Spleen (tissue), 11 donors: Measurements from ENCODE around the gene PGBD5. TPM values are rescaled to one million over a fixed set of nuclear protein-coding genes. Genes with fewer than 3 reads are reported as not detected.
A peak's percentile ranks its signal among the peaks of the same experiment; 100 is the strongest.

ENCODE experiments used
- DNase-seq: peaks from one replicate; pipeline ENCODE4 v3.0.0-alpha.2; 2020
- H3K27ac ChIP-seq, 8 donors: fragments of 200-600 bp; sonication (generic) in 7 of 8; 1 replicate in 4 of 8; 2 replicates in 4 of 8; pipeline versions ENCODE4 v1.5.0 to v1.8.0; 2016 to 2021; ENCODE audit warnings: inconsistent platforms in 4 of 8, mild to moderate bottlenecking in 4 of 8, moderate library complexity in 1 of 8
- H3K27me3 ChIP-seq, 7 donors: fragments of 200-600 bp; sonication (generic) in 6 of 7; replicated peaks in 1 of 7; 1 replicate in 4 of 7; 2 replicates in 3 of 7; pipeline versions ENCODE4 v1.5.0 to v1.8.0; 2016 to 2021; ENCODE audit warnings: inconsistent platforms in 3 of 7, mild to moderate bottlenecking in 1 of 7
- H3K36me3 ChIP-seq, 6 donors: fragments of 200-600 bp; sonication (generic) in 5 of 6; 1 replicate in 4 of 6; 2 replicates in 2 of 6; pipeline versions ENCODE4 v1.5.0 to v1.8.0; 2016 to 2021; ENCODE audit warnings: inconsistent platforms in 2 of 6
- H3K4me1 ChIP-seq, 6 donors: fragments of 200-600 bp; sonication (generic) in 5 of 6; 1 replicate in 3 of 6; 2 replicates in 3 of 6; pipeline versions ENCODE4 v1.5.0 to v1.8.0; 2016 to 2021; ENCODE audit warnings: inconsistent platforms in 3 of 6
- H3K4me3 ChIP-seq, 8 donors: fragments of 200-600 bp; sonication (generic) in 7 of 8; 1 replicate in 4 of 8; 2 replicates in 4 of 8; pipeline versions ENCODE4 v1.5.0 to v1.8.0; 2016 to 2021; ENCODE audit warnings: inconsistent platforms in 4 of 8, mild to moderate bottlenecking in 4 of 8, moderate library complexity in 2 of 8
- H3K9me3 ChIP-seq, 8 donors: fragments of 200-600 bp; sonication (generic) in 7 of 8; 1 replicate in 4 of 8; 2 replicates in 4 of 8; pipeline versions ENCODE4 v1.5.0 to v1.8.0; 2016 to 2021; ENCODE audit warnings: inconsistent platforms in 4 of 8
- POLR2A ChIP-seq, 3 donors: fragments of 450-650 bp; IDR thresholded peaks; one replicate each; pipeline ENCODE4 v1.5.1; 2017; ENCODE audit warnings: antibody characterized with exemption in 3 of 3, mild to moderate bottlenecking in 1 of 3
- POLR2AphosphoS5 ChIP-seq, 3 donors: sonication (generic); formaldehyde crosslinking; IDR thresholded peaks; one replicate each; pipeline ENCODE4 v1.5.1; 2017; ENCODE audit warnings: antibody characterized with exemption in 3 of 3
- WGBS, 5 donors: extraction: QIAGEN DNeasy Blood & Tissue Kit in 3 of 5; methylation state at CpG; one replicate each; pipeline versions ENCODE4 v1.1.5 to v1.1.7; 2013 to 2018; 5-methylcytosine and 5-hydroxymethylcytosine counted together
- intact Hi-C: fragments of 100-400 bp; cut with DNase I; formaldehyde crosslinking; loops from one replicate; pipeline ENCODE4 v1.15.0; 2023; ENCODE audit warnings: low total_unique reads
- polyA plus RNA-seq, 3 donors: library from polyadenylated mRNA; stranded (reverse); fragments of 200-250 nt; gene quantifications; one replicate each; pipeline ENCODE4 v1.2.1, GENCODE V29; 2013
- total RNA-seq, 7 donors: library from RNA; depleted of rRNA in 3 of 7; stranded (reverse); fragments of >200 nt in 3 of 7; fragmentation: NEBNext Ultra II Directional in 4 of 7; extraction: Animal tissue kit (Norgen Biotek cat#: 25700) in 4 of 7; gene quantifications; one replicate each; pipeline versions ENCODE4 v1.1.0 to v1.2.1, GENCODE V29; 2016 to 2021
- TF ChIP-seq, protein P1 (sequence below), 11 experiments: fragments of 200-600 bp in 7 of 11; fragments of 450-650 bp in 4 of 11; sonication (generic) in 4 of 11; IDR thresholded peaks in 8 of 11; conservative IDR thresholded peaks in 3 of 11; 1 replicate in 7 of 11; 2 replicates in 4 of 11; pipeline versions ENCODE4 v1.4.0 to v1.8.0; 2016 to 2021; ENCODE audit warnings: antibody characterized with exemption in 11 of 11, inconsistent platforms in 4 of 11, mild to moderate bottlenecking in 1 of 11
- donor health status: healthy with polysubstance abuse.
- donor health status: DM: no; HTN: no; CAD: no; lungs with moderate emphysema.
- donor health status: DM: no; HTN: no; CAD: no.
- donor health status: Bipolar disorder and iron deficiency.
- donor health status: healthy.
- donor health status: DM: no; HTN: no; CAD: no.
- donor health status: DM: yes; HTN: yes; CAD: no.

PGBD5 gene
- total and polyA plus RNA-seq, 10 donors: 0.07 to 6.7 (median 3.0) TPM

DNA sequence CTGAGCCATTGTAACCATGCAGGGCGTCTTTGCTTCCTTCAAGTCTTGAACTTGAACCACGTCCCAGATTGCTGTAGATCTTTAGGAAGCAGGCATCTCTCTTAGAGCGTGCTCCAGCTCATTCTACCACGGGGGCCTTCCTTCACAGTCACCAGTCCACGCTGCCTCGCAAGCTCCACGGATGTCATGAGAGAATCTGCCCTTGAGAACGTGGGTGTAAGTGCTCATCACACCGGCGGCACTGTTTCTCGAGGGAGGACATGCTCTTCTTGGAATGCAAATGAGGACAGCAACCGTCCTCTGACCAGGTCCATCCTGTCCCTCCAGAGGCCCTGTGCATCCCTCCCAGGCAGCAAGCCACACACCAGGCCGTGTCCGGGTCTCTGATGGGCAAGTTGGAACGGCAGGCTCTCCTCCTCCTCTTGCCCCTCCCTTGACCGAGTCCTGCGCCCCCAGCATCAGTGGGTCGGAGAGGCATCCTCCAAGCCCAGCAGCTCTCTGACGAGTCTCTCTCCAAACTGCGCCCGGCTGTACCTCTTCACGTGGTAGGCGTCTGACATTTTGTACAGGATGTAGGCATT, 103.1 kb downstream of the PGBD5 start:
- peak; percentile 67 for DNase-seq
- H3K27me3 ChIP-seq: no peaks in the 10 kb centered on the region

DNA sequence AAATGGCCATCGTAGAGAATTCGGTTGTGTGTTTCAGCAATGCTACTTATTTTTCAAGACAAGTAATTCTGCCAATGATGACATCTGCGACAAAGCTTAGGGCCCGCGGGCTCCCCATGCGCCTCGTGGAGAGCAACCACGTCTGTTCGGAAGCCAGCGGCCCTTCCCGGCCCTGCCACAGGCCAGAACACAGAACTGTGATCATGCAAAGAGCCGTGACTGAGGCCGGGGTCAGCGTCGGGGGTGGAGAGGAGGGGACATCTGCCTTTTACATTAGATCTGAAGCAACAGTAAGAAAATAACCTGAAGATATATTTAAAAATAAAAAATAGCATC, 103.7 kb downstream of the PGBD5 start:
- H3K9me3 ChIP-seq: no peaks in the 10 kb centered on the region
- peaks cover 0 to 7% (median 0%) of the 10 kb centered on the region in 6 donors for H3K4me1 ChIP-seq
- WGBS, 5 donors: 91 to 94% (median 92%) methylated on average over 15 of the region's 15 CpGs
- no peak overlapping the region for H3K27ac ChIP-seq
- intact Hi-C loops: no loop called here
- H3K4me3 ChIP-seq: no peak overlapping the region
- no peak for DNase-seq
- no peaks in the 10 kb centered on the region for H3K36me3 ChIP-seq
- TF ChIP-seq, protein P1, sequence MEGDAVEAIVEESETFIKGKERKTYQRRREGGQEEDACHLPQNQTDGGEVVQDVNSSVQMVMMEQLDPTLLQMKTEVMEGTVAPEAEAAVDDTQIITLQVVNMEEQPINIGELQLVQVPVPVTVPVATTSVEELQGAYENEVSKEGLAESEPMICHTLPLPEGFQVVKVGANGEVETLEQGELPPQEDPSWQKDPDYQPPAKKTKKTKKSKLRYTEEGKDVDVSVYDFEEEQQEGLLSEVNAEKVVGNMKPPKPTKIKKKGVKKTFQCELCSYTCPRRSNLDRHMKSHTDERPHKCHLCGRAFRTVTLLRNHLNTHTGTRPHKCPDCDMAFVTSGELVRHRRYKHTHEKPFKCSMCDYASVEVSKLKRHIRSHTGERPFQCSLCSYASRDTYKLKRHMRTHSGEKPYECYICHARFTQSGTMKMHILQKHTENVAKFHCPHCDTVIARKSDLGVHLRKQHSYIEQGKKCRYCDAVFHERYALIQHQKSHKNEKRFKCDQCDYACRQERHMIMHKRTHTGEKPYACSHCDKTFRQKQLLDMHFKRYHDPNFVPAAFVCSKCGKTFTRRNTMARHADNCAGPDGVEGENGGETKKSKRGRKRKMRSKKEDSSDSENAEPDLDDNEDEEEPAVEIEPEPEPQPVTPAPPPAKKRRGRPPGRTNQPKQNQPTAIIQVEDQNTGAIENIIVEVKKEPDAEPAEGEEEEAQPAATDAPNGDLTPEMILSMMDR (IDR thresholded peaks at IDR 0.05 in 8 of 11, conservative IDR thresholded peaks at IDR 0.05 in 3 of 11): no peak
- TF ChIP-seq POLR2AphosphoS5 (IDR thresholded peaks at IDR 0.05): no peak
- TF ChIP-seq POLR2A (IDR thresholded peaks at IDR 0.05): no peak
- no peaks in the 10 kb centered on the region for H3K27me3 ChIP-seq

More for the DNA sequence above, 103.1 kb downstream of the PGBD5 start:
- TF ChIP-seq, protein P1 (IDR thresholded peaks at IDR 0.05 in 8 of 11, conservative IDR thresholded peaks at IDR 0.05 in 3 of 11): no peak
- TF ChIP-seq POLR2A (IDR thresholded peaks at IDR 0.05): no peak
- no peak for TF ChIP-seq POLR2AphosphoS5 (IDR thresholded peaks at IDR 0.05)
- Histone ChIP-seq H3K36me3 (no peaks in the 10 kb centered on the region), H3K9me3 (no peaks in the 10 kb centered on the region), H3K4me1 (peaks cover 0 to 11% (median 0%) of the 10 kb centered on the region in 6 donors), H3K27ac (no peak overlapping the region), H3K4me3 (no peak overlapping the region)
- intact Hi-C loops: no loop called here
- 86 to 92% (median 90%) methylated on average over 18 to 23 of the region's 23 CpGs for WGBS, 5 donors

DNA sequence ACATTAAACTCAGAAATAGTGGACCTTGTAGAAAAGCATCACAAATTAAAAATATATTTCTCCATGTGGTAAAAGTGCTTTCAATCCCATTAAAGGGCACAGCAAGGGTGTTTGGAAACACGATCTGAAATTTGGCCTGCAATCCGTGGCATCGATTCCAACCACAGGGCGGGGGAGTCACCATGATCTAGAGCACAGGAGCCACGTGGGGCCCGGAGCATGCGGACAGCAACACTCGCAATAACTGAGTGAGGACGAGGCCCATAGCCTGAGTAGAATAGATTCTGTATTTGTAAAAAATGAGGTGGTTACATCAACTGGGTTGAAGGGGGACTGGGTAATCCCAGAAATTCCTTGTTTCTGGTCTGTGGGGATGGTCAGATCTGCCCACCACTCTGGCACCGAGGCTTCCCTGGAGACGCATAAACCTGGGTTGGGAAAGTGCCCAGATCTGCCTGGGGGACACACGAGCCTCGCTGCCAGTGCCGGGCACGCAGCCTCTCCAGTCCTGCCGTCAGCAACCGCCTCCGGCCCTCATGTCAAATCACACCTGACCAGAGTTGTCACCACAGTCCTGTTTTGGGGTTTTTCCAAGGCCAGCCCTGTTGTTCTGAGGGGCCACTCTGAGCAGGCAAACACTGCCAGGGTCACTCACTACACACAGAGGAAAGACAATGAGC, 104.3 kb downstream of the PGBD5 start:
- Histone ChIP-seq H3K27me3 (no peaks in the 10 kb centered on the region), H3K36me3 (no peaks in the 10 kb centered on the region), H3K27ac (no peak overlapping the region), H3K4me3 (no peak overlapping the region), H3K4me1 (peaks cover 0 to 2% (median 0%) of the 10 kb centered on the region in 6 donors), H3K9me3 (no peaks in the 10 kb centered on the region)
- TF ChIP-seq POLR2AphosphoS5 (IDR thresholded peaks at IDR 0.05) (no peak), POLR2A (IDR thresholded peaks at IDR 0.05) (no peak)
- TF ChIP-seq, protein P1 (IDR thresholded peaks at IDR 0.05 in 8 of 11, conservative IDR thresholded peaks at IDR 0.05 in 3 of 11): no peak
- 81 to 91% (median 89%) methylated on average over 11 to 18 of the region's 18 CpGs for WGBS, 5 donors
- no peak for DNase-seq
- intact Hi-C loops: no loop called here

DNA sequence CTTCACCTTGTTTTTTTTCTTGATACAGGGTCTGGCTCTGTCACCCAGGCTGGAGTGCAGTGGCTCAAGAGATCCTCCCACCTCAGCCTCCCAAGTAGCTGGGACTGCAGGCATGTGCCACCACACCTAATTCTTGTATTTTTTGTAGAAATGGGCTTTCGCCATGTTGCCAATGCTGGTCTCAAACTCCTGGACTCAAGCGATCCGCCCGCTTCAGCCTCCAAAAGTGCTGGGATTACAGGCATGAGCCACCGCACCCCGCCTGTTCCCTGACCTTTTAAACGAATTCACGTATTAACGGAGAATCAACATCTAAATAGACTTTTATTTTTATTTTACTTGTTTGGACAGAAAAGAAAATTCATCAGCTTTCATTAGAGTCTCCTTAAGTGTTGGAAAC, 104.8 kb downstream of the PGBD5 start:
- intact Hi-C loops: no loop called here

More for the DNA sequence above, 104.8 kb downstream of the PGBD5 start:
- TF ChIP-seq, protein P1 (IDR thresholded peaks at IDR 0.05 in 8 of 11, conservative IDR thresholded peaks at IDR 0.05 in 3 of 11): no peak
- TF ChIP-seq POLR2A (IDR thresholded peaks at IDR 0.05) (no peak), POLR2AphosphoS5 (IDR thresholded peaks at IDR 0.05) (no peak)
- H3K9me3 ChIP-seq: no peaks in the 10 kb centered on the region
- H3K36me3 ChIP-seq: no peaks in the 10 kb centered on the region
- no peaks in the 10 kb centered on the region for H3K4me1 ChIP-seq
- WGBS, 5 donors: 87 to 98% (median 95%) methylated on average over 9 of the region's 9 CpGs
- H3K27me3 ChIP-seq: no peaks in the 10 kb centered on the region
- no peak for DNase-seq
- no peak overlapping the region for H3K27ac ChIP-seq
- H3K4me3 ChIP-seq: no peak overlapping the region
